Vagina (tissue), 2 donors: Measurements from ENCODE around the gene CD320. TPM values are rescaled to one million over a fixed set of nuclear protein-coding genes. Genes with fewer than 3 reads are reported as not detected.

Source experiments
- DNase-seq, 2 donors: peaks; one replicate each; pipeline ENCODE4 v3.0.0-alpha.2; 2017; ENCODE audit errors: extremely low spot score in 2 of 2
- H3K27ac ChIP-seq: fragments of 200-600 bp; sonication (generic); one replicate; pipeline ENCODE4 v1.5.1; 2019
- H3K27me3 ChIP-seq: fragments of 200-600 bp; sonication (generic); one replicate; pipeline ENCODE4 v1.5.1; 2019
- H3K36me3 ChIP-seq, 2 donors: fragments of 200-600 bp; sonication (generic); one replicate each; pipeline ENCODE4 v1.5.1; 2017 to 2019
- H3K4me1 ChIP-seq: fragments of 200-600 bp; sonication (generic); one replicate; pipeline ENCODE4 v1.5.1; 2019
- H3K4me3 ChIP-seq, 2 donors: fragments of 200-600 bp; sonication (generic); 1 replicate in 1 of 2; 2 replicates in 1 of 2; pipeline ENCODE4 v1.5.1; 2016 to 2019
- H3K9me3 ChIP-seq: fragments of 200-600 bp; sonication (generic); one replicate; pipeline ENCODE4 v1.5.1; 2019
- POLR2A ChIP-seq, 2 donors: fragments of 450-650 bp; IDR thresholded peaks; one replicate each; pipeline ENCODE4 v1.6.1; 2017; ENCODE audit warnings: antibody characterized with exemption in 2 of 2, mild to moderate bottlenecking in 2 of 2, moderate library complexity in 2 of 2
- POLR2AphosphoS5 ChIP-seq, 2 donors: sonication (generic); formaldehyde crosslinking; IDR thresholded peaks; one replicate each; pipeline ENCODE4 v1.9.0; 2017; ENCODE audit warnings: antibody characterized with exemption in 2 of 2, mild to moderate bottlenecking in 2 of 2, low read depth in 1 of 2; ENCODE audit not compliant: insufficient read depth in 1 of 2
- intact Hi-C: fragments of 100-400 bp; cut with DNase I; formaldehyde crosslinking; loops from one replicate; pipeline ENCODE4 v1.15.1; 2023
- total RNA-seq: library from RNA; depleted of rRNA; stranded (reverse); fragments of >200 nt; gene quantifications from one replicate; pipeline ENCODE4 v1.2.3, GENCODE V29; 2016
- TF ChIP-seq, protein P1 (sequence below), 3 experiments: fragments of 450-650 bp in 2 of 3; fragments of 200-600 bp in 1 of 3; sonication (generic) in 1 of 3; IDR thresholded peaks; one replicate each; pipeline ENCODE4 v1.5.1; 2017 to 2019; ENCODE audit warnings: antibody characterized with exemption in 3 of 3, mild to moderate bottlenecking in 2 of 3, moderate library complexity in 2 of 3

CD320 gene
- total RNA-seq, 1 donor from 2014 or later, result 27.3 TPM

DNA sequence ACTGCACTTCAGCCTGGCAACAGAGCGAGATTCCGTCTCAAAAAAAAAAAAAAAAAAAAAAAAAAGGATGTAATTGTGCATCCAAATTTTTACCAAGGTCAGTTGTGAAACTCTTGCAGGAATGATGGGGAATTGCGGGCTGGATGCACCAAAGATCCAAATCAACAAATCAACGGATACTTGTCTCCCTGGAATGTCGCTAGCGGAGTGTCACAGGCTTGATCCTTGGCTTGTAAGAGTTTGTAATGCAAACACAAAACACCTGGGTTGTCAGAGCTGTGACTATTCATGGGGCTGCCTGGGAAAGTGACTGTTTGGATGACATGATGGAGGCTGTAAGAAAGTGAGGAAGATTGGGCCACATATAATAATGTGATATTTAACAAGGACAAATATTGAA, 30.7 kb upstream of the CD320 start:
- Histone ChIP-seq H3K36me3 (no peaks in the 10 kb centered on the region), H3K4me1 (peaks cover 27% of the 10 kb centered on the region), H3K27ac (no peak overlapping the region), H3K9me3 (no peaks in the 10 kb centered on the region), H3K4me3 (no peak overlapping the region), H3K27me3 (peaks cover 6% of the 10 kb centered on the region)
- intact Hi-C loops, result no loop called here
- no peak for DNase-seq
- TF ChIP-seq POLR2A (IDR thresholded peaks at IDR 0.05), result no peak
- no peak for TF ChIP-seq POLR2AphosphoS5 (IDR thresholded peaks at IDR 0.05; ENCODE audit: insufficient read depth in 1 of 2, low read depth in 1 of 2)
- TF ChIP-seq, protein P1, sequence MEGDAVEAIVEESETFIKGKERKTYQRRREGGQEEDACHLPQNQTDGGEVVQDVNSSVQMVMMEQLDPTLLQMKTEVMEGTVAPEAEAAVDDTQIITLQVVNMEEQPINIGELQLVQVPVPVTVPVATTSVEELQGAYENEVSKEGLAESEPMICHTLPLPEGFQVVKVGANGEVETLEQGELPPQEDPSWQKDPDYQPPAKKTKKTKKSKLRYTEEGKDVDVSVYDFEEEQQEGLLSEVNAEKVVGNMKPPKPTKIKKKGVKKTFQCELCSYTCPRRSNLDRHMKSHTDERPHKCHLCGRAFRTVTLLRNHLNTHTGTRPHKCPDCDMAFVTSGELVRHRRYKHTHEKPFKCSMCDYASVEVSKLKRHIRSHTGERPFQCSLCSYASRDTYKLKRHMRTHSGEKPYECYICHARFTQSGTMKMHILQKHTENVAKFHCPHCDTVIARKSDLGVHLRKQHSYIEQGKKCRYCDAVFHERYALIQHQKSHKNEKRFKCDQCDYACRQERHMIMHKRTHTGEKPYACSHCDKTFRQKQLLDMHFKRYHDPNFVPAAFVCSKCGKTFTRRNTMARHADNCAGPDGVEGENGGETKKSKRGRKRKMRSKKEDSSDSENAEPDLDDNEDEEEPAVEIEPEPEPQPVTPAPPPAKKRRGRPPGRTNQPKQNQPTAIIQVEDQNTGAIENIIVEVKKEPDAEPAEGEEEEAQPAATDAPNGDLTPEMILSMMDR (IDR thresholded peaks at IDR 0.05), result no peak

- Histone ChIP-seq H3K9me3 (no peaks in the 10 kb centered on the region), H3K36me3 (no peaks in the 10 kb centered on the region), H3K4me1 (peaks cover 25% of the 10 kb centered on the region), H3K27me3 (peaks cover under 1% of the 10 kb centered on the region), H3K27ac (no peak overlapping the region), H3K4me3 (no peak overlapping the region)
- intact Hi-C loops, result no loop called here
- no peak for DNase-seq
- TF ChIP-seq POLR2AphosphoS5 (IDR thresholded peaks at IDR 0.05; ENCODE audit: insufficient read depth in 1 of 2, low read depth in 1 of 2), result no peak
- no peak for TF ChIP-seq POLR2A (IDR thresholded peaks at IDR 0.05)
- TF ChIP-seq, protein P1 (IDR thresholded peaks at IDR 0.05), result no peak
Measured at GRCh38 chr19:8337728-8338127, 29.6 kb upstream of the CD320 start.

GRCh38 chr19:8336660-8337059, 28.5 kb upstream of the CD320 start:
- TF ChIP-seq POLR2AphosphoS5 (IDR thresholded peaks at IDR 0.05; ENCODE audit: insufficient read depth in 1 of 2, low read depth in 1 of 2) (no peak), POLR2A (IDR thresholded peaks at IDR 0.05) (no peak)
- TF ChIP-seq, protein P1 (IDR thresholded peaks at IDR 0.05), result no peak
- intact Hi-C loops, result no loop called here
- Histone ChIP-seq H3K9me3 (no peaks in the 10 kb centered on the region), H3K4me1 (peaks cover 18% of the 10 kb centered on the region), H3K27ac (no peak overlapping the region), H3K4me3 (no peak overlapping the region), H3K27me3 (no peaks in the 10 kb centered on the region), H3K36me3 (no peaks in the 10 kb centered on the region)
- no peak for DNase-seq

DNA sequence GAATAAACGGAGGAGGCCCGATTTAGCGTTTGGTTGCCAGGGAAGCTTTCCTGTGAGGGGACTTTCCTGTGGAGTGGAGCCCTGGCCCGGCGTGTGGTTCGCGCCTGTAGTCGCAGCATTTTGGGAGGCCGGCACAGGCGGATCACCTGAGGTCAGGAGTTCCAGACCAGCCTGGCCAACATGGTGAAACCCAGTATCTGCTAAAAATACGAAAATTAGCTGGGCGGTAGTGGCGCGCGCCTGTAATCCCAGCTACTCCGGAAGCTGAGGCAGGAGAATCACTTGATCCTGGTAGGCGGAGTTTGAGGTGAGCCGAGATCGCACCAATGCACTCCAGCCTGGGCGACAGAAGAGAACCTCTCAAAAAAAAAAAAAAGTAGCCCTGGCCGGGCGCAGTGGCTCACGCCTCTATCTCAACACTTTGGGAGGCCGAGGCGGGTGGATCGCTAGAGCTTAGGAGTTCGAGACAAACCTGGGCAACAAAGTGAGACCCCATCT, 28.0 kb upstream of the CD320 start:
- Histone ChIP-seq H3K9me3 (no peaks in the 10 kb centered on the region), H3K4me1 (peaks cover 18% of the 10 kb centered on the region), H3K4me3 (no peak overlapping the region), H3K36me3 (no peaks in the 10 kb centered on the region), H3K27me3 (no peaks in the 10 kb centered on the region), H3K27ac (no peak overlapping the region)
- no peak for DNase-seq
- TF ChIP-seq, protein P1 (IDR thresholded peaks at IDR 0.05), result no peak
- TF ChIP-seq POLR2A (IDR thresholded peaks at IDR 0.05) (no peak), POLR2AphosphoS5 (IDR thresholded peaks at IDR 0.05; ENCODE audit: insufficient read depth in 1 of 2, low read depth in 1 of 2) (no peak)
- intact Hi-C loops, result no loop called here

GRCh38 chr19:8335343-8336071, 27.3 kb upstream of the CD320 start:
- peaks cover 18% of the 10 kb centered on the region for H3K4me1 ChIP-seq
- no peak overlapping the region for H3K27ac ChIP-seq
- no peaks in the 10 kb centered on the region for H3K9me3 ChIP-seq
- H3K4me3 ChIP-seq, result peak overlapping the region; percentile 19 to 48
- no peak for DNase-seq
- H3K36me3 ChIP-seq, result no peaks in the 10 kb centered on the region
- intact Hi-C loops, result no loop called here
- H3K27me3 ChIP-seq, result no peaks in the 10 kb centered on the region
- TF ChIP-seq POLR2A (IDR thresholded peaks at IDR 0.05) (no peak), POLR2AphosphoS5 (IDR thresholded peaks at IDR 0.05; ENCODE audit: insufficient read depth in 1 of 2, low read depth in 1 of 2) (no peak)
- TF ChIP-seq, protein P1 (IDR thresholded peaks at IDR 0.05), result no peak
